H9 (cell line): ENCODE data around the gene ACAD8. TPM values are rescaled to one million over a fixed set of nuclear protein-coding genes. Genes with fewer than 3 reads are reported as not detected.
A peak's percentile ranks its signal among the peaks of the same experiment; 100 is the strongest.

Source experiments
- DNase-seq: peaks from one replicate; pipeline ENCODE4 v3.0.0-alpha.2; 2017
- H2AFZ ChIP-seq: one replicate; pipeline ENCODE4 v1.6.1; 2013; ENCODE audit warnings: mild to moderate bottlenecking, low read length, control low read depth, moderate library complexity
- H2AK5ac ChIP-seq: 2 replicates; pipeline ENCODE4 v1.6.1; 2013; ENCODE audit warnings: low read length, control low read depth, mixed read lengths; ENCODE audit not compliant: insufficient read length
- H2BK120ac ChIP-seq: one replicate; pipeline ENCODE4 v1.6.1; 2013; ENCODE audit warnings: low read depth, mild to moderate bottlenecking, low read length, control low read depth, inconsistent platforms; ENCODE audit not compliant: poor library complexity, severe bottlenecking
- H2BK12ac ChIP-seq: 2 replicates; pipeline ENCODE4 v1.6.1; 2013; ENCODE audit warnings: low read length, control low read depth, mixed read lengths, low read depth; ENCODE audit not compliant: insufficient read length
- H2BK15ac ChIP-seq: 2 replicates; pipeline ENCODE4 v1.6.1; 2013; ENCODE audit warnings: low read depth, low read length, control low read depth
- H2BK20ac ChIP-seq: one replicate; pipeline ENCODE4 v1.6.1; 2013; ENCODE audit warnings: low read depth, mild to moderate bottlenecking, low read length, control low read depth, inconsistent platforms; ENCODE audit not compliant: poor library complexity, severe bottlenecking
- H2BK5ac ChIP-seq: 2 replicates; pipeline ENCODE4 v1.6.1; 2013; ENCODE audit warnings: low read length, control low read depth, mixed read lengths; ENCODE audit not compliant: insufficient read length
- H3K14ac ChIP-seq: 2 replicates; pipeline ENCODE4 v1.6.1; 2013; ENCODE audit warnings: low read length, control low read depth; ENCODE audit not compliant: insufficient read depth
- H3K18ac ChIP-seq: 2 replicates; pipeline ENCODE4 v1.6.1; 2013; ENCODE audit warnings: low read depth, mild to moderate bottlenecking, mixed read lengths, low read length, control low read depth; ENCODE audit not compliant: insufficient read length
- H3K23ac ChIP-seq: 2 replicates; pipeline ENCODE4 v1.6.1; 2013; ENCODE audit warnings: low read length, control low read depth, mixed read lengths, low read depth; ENCODE audit not compliant: insufficient read length
- H3K23me2 ChIP-seq: 2 replicates; pipeline ENCODE4 v1.6.1; 2013; ENCODE audit warnings: low read depth, mild to moderate bottlenecking, mixed read lengths, low read length, control low read depth; ENCODE audit not compliant: insufficient read length, poor library complexity, severe bottlenecking
- H3K27ac ChIP-seq: 2 replicates; pipeline ENCODE4 v1.5.1; 2013; ENCODE audit warnings: low read length, control low read depth, mixed read lengths, low read depth; ENCODE audit not compliant: insufficient read length
- H3K27me3 ChIP-seq: 2 replicates; pipeline ENCODE4 v1.6.1; 2013; ENCODE audit warnings: low read length, control low read depth, inconsistent platforms; ENCODE audit not compliant: insufficient read depth
- H3K4ac ChIP-seq: 2 replicates; pipeline ENCODE4 v1.6.1; 2013; ENCODE audit warnings: low read depth, mild to moderate bottlenecking, control low read depth, inconsistent platforms, low read length, moderate library complexity
- H3K4me1 ChIP-seq: 2 replicates; pipeline ENCODE4 v1.6.1; 2013; ENCODE audit warnings: low read length, control low read depth, inconsistent platforms; ENCODE audit not compliant: insufficient read depth
- H3K4me2 ChIP-seq: 2 replicates; pipeline ENCODE4 v1.6.1; 2013; ENCODE audit warnings: low read length, control low read depth, mixed read lengths; ENCODE audit not compliant: insufficient read length, insufficient read depth
- H3K56ac ChIP-seq: 2 replicates; pipeline ENCODE4 v1.6.1; 2013; ENCODE audit warnings: low read depth, mild to moderate bottlenecking, mixed read lengths, low read length, control low read depth; ENCODE audit not compliant: insufficient read length
- H3K79me1 ChIP-seq: 2 replicates; pipeline ENCODE4 v1.6.1; 2013; ENCODE audit warnings: low read depth, mild to moderate bottlenecking, moderate library complexity, low read length, control low read depth, inconsistent platforms; ENCODE audit not compliant: insufficient read depth, poor library complexity, severe bottlenecking
- H3K79me2 ChIP-seq: 2 replicates; pipeline ENCODE4 v1.6.1; 2013; ENCODE audit warnings: low read length, control low read depth, inconsistent platforms; ENCODE audit not compliant: insufficient read depth
- H3K9ac ChIP-seq: 2 replicates; pipeline ENCODE4 v1.6.1; 2013; ENCODE audit warnings: low read length, control low read depth, mixed read lengths; ENCODE audit not compliant: insufficient read length; ENCODE audit errors: extremely low read depth
- H3K9me3 ChIP-seq: one replicate; pipeline ENCODE4 v1.6.1; 2013; ENCODE audit warnings: low read depth, low read length, inconsistent platforms; ENCODE audit not compliant: control insufficient read depth
- H3T11ph ChIP-seq: one replicate; pipeline ENCODE4 v1.6.1; 2013; ENCODE audit warnings: mild to moderate bottlenecking, low read length, control low read depth, inconsistent platforms
- H4K20me1 ChIP-seq: one replicate; pipeline ENCODE4 v1.6.1; 2013; ENCODE audit not compliant: control insufficient read depth, insufficient read length, insufficient read depth
- H4K5ac ChIP-seq: 2 replicates; pipeline ENCODE4 v1.6.1; 2013; ENCODE audit warnings: low read depth, mild to moderate bottlenecking, mixed read lengths, low read length, control low read depth; ENCODE audit not compliant: insufficient read length
- H4K8ac ChIP-seq: replicated peaks from 2 replicates; pipeline ENCODE4 v1.6.1; 2013; ENCODE audit warnings: low read length, control low read depth, mixed read lengths, low read depth; ENCODE audit not compliant: insufficient read length
- H4K91ac ChIP-seq: 2 replicates; pipeline ENCODE4 v1.6.1; 2013; ENCODE audit warnings: low read depth, mild to moderate bottlenecking, moderate library complexity, mixed read lengths, low read length, control low read depth; ENCODE audit not compliant: insufficient read length
- H3K27ac Mint-ChIP-seq, 3 experiments: 2 replicates in 2 of 3; 3 replicates in 1 of 3; pipeline ENCODE4 v1.8.0; 2020 to 2021; ENCODE audit warnings: mixed read lengths in 3 of 3, mild to moderate bottlenecking in 1 of 3, moderate library complexity in 1 of 3
- H3K27me3 Mint-ChIP-seq: 2 replicates; pipeline ENCODE4 v1.8.0; 2021; ENCODE audit warnings: low read depth, mild to moderate bottlenecking, moderate library complexity, mixed read lengths
- H3K36me3 Mint-ChIP-seq, 3 experiments: 2 replicates in 2 of 3; 3 replicates in 1 of 3; pipeline ENCODE4 v1.8.0; 2020 to 2021; ENCODE audit warnings: low read depth in 3 of 3, mixed read lengths in 3 of 3; ENCODE audit not compliant: insufficient read depth in 1 of 3
- H3K4me1 Mint-ChIP-seq, 2 experiments: 2 replicates each; pipeline ENCODE4 v1.8.0; 2020; ENCODE audit warnings: mixed read lengths in 2 of 2
- H3K4me3 Mint-ChIP-seq, 2 experiments: 2 replicates in 1 of 2; 3 replicates in 1 of 2; pipeline ENCODE4 v1.8.0; 2020 to 2021; ENCODE audit warnings: mild to moderate bottlenecking in 2 of 2, mixed read lengths in 2 of 2, moderate library complexity in 1 of 2
- H3K9me3 Mint-ChIP-seq, 2 experiments: 2 replicates in 1 of 2; 3 replicates in 1 of 2; pipeline ENCODE4 v1.8.0; 2020; ENCODE audit warnings: mild to moderate bottlenecking in 2 of 2, mixed read lengths in 2 of 2, moderate library complexity in 1 of 2
- CTCF ChIP-seq: fragments of 200-600 bp; sonication (generic); conservative IDR thresholded peaks from 3 replicates; pipeline ENCODE4 v1.8.0; 2021; ENCODE audit warnings: antibody characterized with exemption, mild to moderate bottlenecking
- WGBS: extraction: QIAGEN DNeasy Blood & Tissue Kit; methylation state at CpG from one replicate; pipeline ENCODE4 v1.1.7; 2013; ENCODE audit warnings: missing lambda C conversion rate, low lambda C conversion rate, mixed read lengths; ENCODE audit not compliant: insufficient read length; ENCODE audit errors: extremely low coverage; 5-methylcytosine and 5-hydroxymethylcytosine counted together
- total RNA-seq: library from RNA; stranded (reverse); gene quantifications from 2 replicates; pipeline ENCODE4 v1.2.1, GENCODE V29; 2021

Gene ACAD8
- total RNA-seq, 1 experiment from 2014 or later, result 46.8 TPM

- Histone ChIP-seq H3K4me1 (no peaks in the 10 kb centered on the region), H2BK5ac (no peak overlapping the region), H3K27me3 (no peaks in the 10 kb centered on the region), H3T11ph (no peak overlapping the region), H3K14ac (no peak overlapping the region; the same call in 1 of the 2 replicates), H4K20me1 (no peaks in the 10 kb centered on the region), H3K4ac (no peak overlapping the region), H3K79me1 (no peaks in the 10 kb centered on the region), H3K79me2 (peaks cover 9% of the 10 kb centered on the region; the same call in 1 of the 2 replicates), H2BK120ac (no peak overlapping the region), H3K56ac (no peak overlapping the region), H2BK15ac (no peak overlapping the region), H4K5ac (no peak overlapping the region), H3K27ac (no peak overlapping the region), H3K23ac (no peak overlapping the region), H3K4me2 (peak overlapping the region; percentile 98), H3K9me3 (no peaks in the 10 kb centered on the region), H3K23me2 (peaks cover 15% of the 10 kb centered on the region), H2AK5ac (no peak overlapping the region), H3K18ac (no peak overlapping the region), H4K8ac (no peak overlapping the region), H4K91ac (no peak overlapping the region), H2BK20ac (no peak overlapping the region), H2BK12ac (no peak overlapping the region), H2AFZ (no peak overlapping the region), H3K9ac (peak overlapping the region; percentile 57)
- Mint-ChIP-seq H3K4me1 (peaks cover 17 to 27% of the 10 kb centered on the region in 2 experiments), H3K27me3 (peaks cover 7% of the 10 kb centered on the region), H3K36me3 (peaks cover 13 to 22% (median 22%) of the 10 kb centered on the region in 3 experiments; a peak in 6 of 7 replicates), H3K9me3 (no peaks in the 10 kb centered on the region), H3K27ac (peak overlapping the region in 2 of 3 experiments; percentile 41 to 80; a peak in 4 of 7 replicates), H3K4me3 (peak overlapping the region; percentile 92)
- no CpG with 5 or more reads among the region's 5 CpGs for WGBS
- DNase-seq, result no peak
- no peak for TF ChIP-seq CTCF
These were observed 30.2 kb upstream of the ACAD8 start for GRCh38 chr11:134223121-134223520.
